ENCODE measurements around the gene RNF41. TPM values are rescaled to one million over a fixed set of nuclear protein-coding genes. Genes with fewer than 3 reads are reported as not detected.

The RNF41 gene
- polyA plus RNA-seq, 1 of the 3 experiments (the other 2 are of a cell fraction): 127 TPM

DNA sequence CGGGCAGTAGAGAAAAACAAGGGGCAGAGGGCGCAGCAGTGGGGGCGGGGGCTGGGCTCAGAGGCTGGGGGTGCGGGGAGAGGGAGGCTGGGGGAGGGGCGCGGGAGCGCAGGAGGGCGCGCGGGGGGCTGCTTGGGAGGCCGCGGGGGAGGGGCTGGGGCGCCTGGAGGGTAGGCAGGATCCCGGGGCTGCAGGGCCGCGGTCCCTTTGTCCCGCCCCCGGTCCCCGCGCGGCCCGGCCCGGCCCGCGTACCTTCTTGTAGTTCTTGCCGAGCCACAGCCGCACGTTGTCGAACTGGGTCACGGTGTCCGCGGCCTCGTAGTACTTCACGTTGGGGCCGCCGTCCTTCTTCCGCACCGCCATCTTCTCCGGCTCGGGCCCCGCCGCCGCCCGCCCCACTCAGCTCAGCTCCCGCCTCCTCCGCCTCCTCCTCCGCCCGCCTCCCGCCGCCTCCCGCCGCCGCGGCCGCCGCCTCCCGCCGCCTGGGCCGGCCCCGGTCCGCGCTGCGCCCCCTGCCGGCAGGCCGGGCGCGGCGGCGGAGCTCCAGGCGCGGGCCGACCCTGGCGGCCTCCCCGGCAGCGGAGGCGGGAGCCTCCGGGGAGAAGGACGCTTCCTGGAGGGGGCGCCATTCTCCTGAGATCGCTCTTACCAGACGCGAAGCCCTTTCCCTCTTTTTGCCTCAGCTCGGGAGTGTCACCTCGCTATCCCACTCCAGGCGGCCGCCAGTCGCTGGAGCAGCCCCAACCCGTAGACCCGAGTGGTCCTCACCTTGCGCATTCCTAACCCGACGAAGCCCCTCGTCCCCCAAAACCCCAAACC is 32.4 kb downstream of the RNF41 start, which contains the start of gene SMARCC2 (continued):
- TF ChIP-seq CHD2 (IDR thresholded peaks at IDR 0.05; ENCODE audit: low read length, partially characterized antibody) (peak; percentile 38), MXI1 (IDR thresholded peaks at IDR 0.05; ENCODE audit: low read depth, low read length) (peak; percentile 12; the same call in 1 of the 2 replicates)

DNA sequence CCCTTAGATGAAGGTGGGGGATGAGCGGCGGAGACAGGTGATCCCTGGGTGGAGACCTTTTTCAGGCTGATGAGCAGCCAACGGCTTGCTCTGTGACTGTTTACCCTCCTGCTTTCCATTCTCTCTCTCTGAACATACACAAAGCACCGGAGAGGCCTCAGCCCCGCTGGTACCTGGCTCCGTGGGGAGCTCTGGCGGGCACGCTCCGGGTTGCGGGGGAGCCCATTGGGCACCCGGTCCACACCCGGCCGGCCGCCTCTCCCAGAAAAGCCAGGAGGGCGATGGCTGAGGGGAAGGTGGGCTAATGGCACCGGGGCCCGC is 33.0 kb downstream of the RNF41 start:
- WGBS (ENCODE audit: low lambda C conversion rate): 5% methylated on average over 4 of the region's 17 CpGs
- CTCF ChIA-PET: interaction anchor here (0.6 to 13.8 kb wide), 43 partner anchors 9 to 1417 kb away, joined by 3 to 272 read pairs (median 8); partner anchors contain the start of genes ANKRD52, COQ10A, ERBB3 and ESYT1
- peak overlapping the region in 1 of 2 experiments; percentile 86; a peak in 3 of 4 replicates for H3K27ac ChIP-seq (ENCODE audit: low read depth in 2 of 2, low read length in 1 of 2)

DNA sequence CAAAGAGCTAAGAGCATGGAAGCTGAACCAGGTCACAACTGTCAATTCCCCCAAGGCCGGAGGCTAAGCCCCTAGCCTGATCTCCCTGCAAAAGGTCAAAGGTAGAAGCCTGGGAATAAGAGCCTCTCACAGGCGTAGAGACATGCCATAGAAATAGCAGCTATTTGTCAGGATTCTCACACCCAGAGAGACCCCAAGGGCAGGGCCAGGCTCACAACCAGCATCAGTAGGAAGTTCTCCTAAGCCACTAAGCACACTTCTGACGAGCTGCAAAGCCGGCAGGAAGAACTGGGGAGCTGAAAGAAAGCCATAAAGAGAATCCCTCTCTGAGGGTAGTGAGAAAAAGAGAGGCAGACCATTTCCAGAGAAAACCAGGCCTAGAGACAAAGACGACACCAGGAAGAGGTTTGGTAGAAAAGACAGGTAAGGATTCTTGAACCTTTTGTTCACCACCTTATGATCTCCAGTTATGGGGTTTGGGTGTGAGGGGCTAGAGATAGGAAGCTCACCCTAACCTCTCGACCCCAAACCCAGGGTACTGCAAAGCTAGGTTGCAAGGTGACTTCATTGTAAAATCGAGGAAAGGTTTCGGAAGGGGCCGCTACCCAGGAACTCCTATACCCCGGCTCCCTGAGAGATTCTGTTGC is 33.5 kb downstream of the RNF41 start:
- Histone ChIP-seq H3K36me3 (replicated peaks in 1 of 2; ENCODE audit: control insufficient read depth in 1 of 2, insufficient read depth in 2 of 2, low read length in 1 of 2) (peaks cover 26 to 36% of the 10 kb centered on the region in 2 experiments), H3K27me3 (ENCODE audit: insufficient read depth) (no peaks in the 10 kb centered on the region), H3K27ac (ENCODE audit: low read depth in 2 of 2, low read length in 1 of 2) (peak overlapping the region in 1 of 2 experiments; percentile 86; a peak in 3 of 4 replicates), H3K4me3 (ENCODE audit: low read depth in 2 of 2, low read length in 1 of 2) (peak overlapping the region; percentile 77 to 91), H3K4me2 (peak overlapping the region; percentile 85), H3F3A (replicated peaks; ENCODE audit: insufficient read depth) (peaks cover 13% of the 10 kb centered on the region), H3K79me2 (ENCODE audit: insufficient read depth) (peaks cover 55% of the 10 kb centered on the region), H4K20me1 (ENCODE audit: insufficient read depth) (peaks cover 8% of the 10 kb centered on the region), H3K9me3 (no peaks in the 10 kb centered on the region), H3K4me1 (ENCODE audit: control insufficient read depth in 1 of 2, insufficient read depth in 2 of 2, low read depth in 1 of 2, low read length in 1 of 2) (peaks cover 8 to 13% of the 10 kb centered on the region in 2 experiments; a peak in 2 of 4 replicates), H3K9me2 (no peaks in the 10 kb centered on the region), H2AFZ (ENCODE audit: low read depth) (no peak overlapping the region), H3K9ac (peak overlapping the region; percentile 84)
- no peak for DNase-seq
- WGBS (ENCODE audit: low lambda C conversion rate): 16% methylated on average over 10 of the region's 10 CpGs
- CTCF ChIA-PET: interaction anchor here (0.6 to 13.8 kb wide), 22 partner anchors 9 to 1417 kb away, joined by 3 to 272 read pairs (median 10); partner anchors contain the start of genes ANKRD52, COQ10A, ESYT1 and MYL6B
- POLR2A ChIA-PET: interaction anchor here (0.5 to 2.2 kb wide), 9 partner anchors 20 to 116 kb away, joined by 3 to 11 read pairs (median 4); partner anchors contain the start of genes COQ10A, ESYT1, MYL6 and ZC3H10
- TF ChIP-seq RFX5 (IDR thresholded peaks at IDR 0.05; ENCODE audit: low read length) (no peak), CHD2 (IDR thresholded peaks at IDR 0.05; ENCODE audit: low read length, partially characterized antibody) (no peak), TAF1 (IDR thresholded peaks at IDR 0.05; ENCODE audit: borderline replicate concordance, low read depth, low read length) (no peak), TEAD4 (IDR thresholded peaks at IDR 0.05; ENCODE audit: borderline replicate concordance, insufficient read depth) (no peak), RXRA (IDR thresholded peaks at IDR 0.05; ENCODE audit: borderline replicate concordance, low read depth) (no peak), MXI1 (IDR thresholded peaks at IDR 0.05; ENCODE audit: low read depth, low read length) (no peak), SIN3A (IDR thresholded peaks at IDR 0.05; ENCODE audit: borderline replicate concordance, low read depth, low read length) (no peak), MEF2A (IDR thresholded peaks at IDR 0.05; ENCODE audit: borderline replicate concordance, low read depth) (no peak), NRF1 (IDR thresholded peaks at IDR 0.05; ENCODE audit: low read depth, low read length) (no peak), EZH2phosphoT487 (IDR thresholded peaks at IDR 0.05; ENCODE audit: borderline replicate concordance, low read depth) (no peak), RCOR1 (IDR thresholded peaks at IDR 0.05; ENCODE audit: low read length) (no peak)
- TF ChIP-seq, protein P1, sequence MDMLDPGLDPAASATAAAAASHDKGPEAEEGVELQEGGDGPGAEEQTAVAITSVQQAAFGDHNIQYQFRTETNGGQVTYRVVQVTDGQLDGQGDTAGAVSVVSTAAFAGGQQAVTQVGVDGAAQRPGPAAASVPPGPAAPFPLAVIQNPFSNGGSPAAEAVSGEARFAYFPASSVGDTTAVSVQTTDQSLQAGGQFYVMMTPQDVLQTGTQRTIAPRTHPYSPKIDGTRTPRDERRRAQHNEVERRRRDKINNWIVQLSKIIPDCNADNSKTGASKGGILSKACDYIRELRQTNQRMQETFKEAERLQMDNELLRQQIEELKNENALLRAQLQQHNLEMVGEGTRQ (IDR thresholded peaks at IDR 0.05; ENCODE audit: borderline replicate concordance, low read depth, low read length): no peak
- TF ChIP-seq, protein P2, sequence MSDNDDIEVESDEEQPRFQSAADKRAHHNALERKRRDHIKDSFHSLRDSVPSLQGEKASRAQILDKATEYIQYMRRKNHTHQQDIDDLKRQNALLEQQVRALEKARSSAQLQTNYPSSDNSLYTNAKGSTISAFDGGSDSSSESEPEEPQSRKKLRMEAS (IDR thresholded peaks at IDR 0.05; ENCODE audit: low read depth): no peak
- TF ChIP-seq, protein P3, sequence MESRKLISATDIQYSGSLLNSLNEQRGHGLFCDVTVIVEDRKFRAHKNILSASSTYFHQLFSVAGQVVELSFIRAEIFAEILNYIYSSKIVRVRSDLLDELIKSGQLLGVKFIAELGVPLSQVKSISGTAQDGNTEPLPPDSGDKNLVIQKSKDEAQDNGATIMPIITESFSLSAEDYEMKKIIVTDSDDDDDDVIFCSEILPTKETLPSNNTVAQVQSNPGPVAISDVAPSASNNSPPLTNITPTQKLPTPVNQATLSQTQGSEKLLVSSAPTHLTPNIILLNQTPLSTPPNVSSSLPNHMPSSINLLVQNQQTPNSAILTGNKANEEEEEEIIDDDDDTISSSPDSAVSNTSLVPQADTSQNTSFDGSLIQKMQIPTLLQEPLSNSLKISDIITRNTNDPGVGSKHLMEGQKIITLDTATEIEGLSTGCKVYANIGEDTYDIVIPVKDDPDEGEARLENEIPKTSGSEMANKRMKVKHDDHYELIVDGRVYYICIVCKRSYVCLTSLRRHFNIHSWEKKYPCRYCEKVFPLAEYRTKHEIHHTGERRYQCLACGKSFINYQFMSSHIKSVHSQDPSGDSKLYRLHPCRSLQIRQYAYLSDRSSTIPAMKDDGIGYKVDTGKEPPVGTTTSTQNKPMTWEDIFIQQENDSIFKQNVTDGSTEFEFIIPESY (IDR thresholded peaks at IDR 0.05; ENCODE audit: borderline replicate concordance, low read depth): no peak
- TF ChIP-seq, protein P4, sequence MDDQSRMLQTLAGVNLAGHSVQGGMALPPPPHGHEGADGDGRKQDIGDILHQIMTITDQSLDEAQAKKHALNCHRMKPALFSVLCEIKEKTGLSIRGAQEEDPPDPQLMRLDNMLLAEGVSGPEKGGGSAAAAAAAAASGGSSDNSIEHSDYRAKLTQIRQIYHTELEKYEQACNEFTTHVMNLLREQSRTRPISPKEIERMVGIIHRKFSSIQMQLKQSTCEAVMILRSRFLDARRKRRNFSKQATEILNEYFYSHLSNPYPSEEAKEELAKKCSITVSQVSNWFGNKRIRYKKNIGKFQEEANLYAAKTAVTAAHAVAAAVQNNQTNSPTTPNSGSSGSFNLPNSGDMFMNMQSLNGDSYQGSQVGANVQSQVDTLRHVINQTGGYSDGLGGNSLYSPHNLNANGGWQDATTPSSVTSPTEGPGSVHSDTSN (IDR thresholded peaks at IDR 0.05): no peak

More for the DNA sequence above, 33.0 kb downstream of the RNF41 start:
- peaks cover 18% of the 10 kb centered on the region for H3F3A ChIP-seq (replicated peaks; ENCODE audit: insufficient read depth)
- no peak overlapping the region for H2AFZ ChIP-seq (ENCODE audit: low read depth)
- peak overlapping the region; percentile 85 for H3K4me2 ChIP-seq
- peaks cover 8% of the 10 kb centered on the region for H4K20me1 ChIP-seq (ENCODE audit: insufficient read depth)
- POLR2A ChIA-PET: interaction anchor here (0.5 to 2.2 kb wide), 10 partner anchors 25 to 78 kb away, joined by 3 to 21 read pairs (median 5); partner anchors contain the start of genes ANKRD52, COQ10A, ESYT1 and MYL6
- peak overlapping the region; percentile 84 for H3K9ac ChIP-seq
- H3K4me3 ChIP-seq (ENCODE audit: low read depth in 2 of 2, low read length in 1 of 2): peak overlapping the region; percentile 77 to 91
- TF ChIP-seq YY1 (IDR thresholded peaks at IDR 0.05; ENCODE audit: low read depth): no peak
- TF ChIP-seq FOXM1 (IDR thresholded peaks at IDR 0.05; ENCODE audit: low read depth): no peak
- TF ChIP-seq, protein P2 (IDR thresholded peaks at IDR 0.05; ENCODE audit: low read depth): 0 out of 2 replicates have a peak, but pooled peaks have one; percentile 7
- H3K9me3 ChIP-seq: no peaks in the 10 kb centered on the region
- no peaks in the 10 kb centered on the region for H3K9me2 ChIP-seq
- H3K36me3 ChIP-seq (replicated peaks in 1 of 2; ENCODE audit: control insufficient read depth in 1 of 2, insufficient read depth in 2 of 2, low read length in 1 of 2): peaks cover 22 to 31% of the 10 kb centered on the region in 2 experiments
- peaks cover 8 to 13% of the 10 kb centered on the region in 2 experiments; a peak in 2 of 4 replicates for H3K4me1 ChIP-seq (ENCODE audit: control insufficient read depth in 1 of 2, insufficient read depth in 2 of 2, low read depth in 1 of 2, low read length in 1 of 2)
- H3K79me2 ChIP-seq (ENCODE audit: insufficient read depth): peaks cover 51% of the 10 kb centered on the region
- H3K27me3 ChIP-seq (ENCODE audit: insufficient read depth): no peaks in the 10 kb centered on the region
- no peak for DNase-seq
